ENCODE data around the gene SLC9A3. TPM values are rescaled to one million over a fixed set of nuclear protein-coding genes. Genes with fewer than 3 reads are reported as not detected.

Gene SLC9A3
- total RNA-seq, 4 donors from 2014 or later, result 2.4 to 3.8 (median 3.5) TPM

- no peak overlapping the region for H3K4me3 ChIP-seq
- H3K4me1 ChIP-seq, result peaks cover 0 to 29% (median 0%) of the 10 kb centered on the region in 3 donors
- H3K9me3 ChIP-seq, result no peaks in the 10 kb centered on the region
- no peak for DNase-seq
- intact Hi-C loops (cut with DNase I), result no loop called here
- no peak overlapping the region for H3K27ac ChIP-seq
- no peak for TF ChIP-seq CTCF (IDR thresholded peaks at IDR 0.05)
- TF ChIP-seq POLR2A (IDR thresholded peaks at IDR 0.05), result no peak
- H3K27me3 ChIP-seq, result peaks cover 0 to 84% (median 6%) of the 10 kb centered on the region in 4 donors
- H3K36me3 ChIP-seq, result no peaks in the 10 kb centered on the region
- WGBS, 2 donors, result 27 to 35% methylated on average over 11 to 14 of the region's 25 CpGs
Observed at GRCh38 chr5:539469-540070, 15.3 kb upstream of the SLC9A3 start.

- Histone ChIP-seq H3K9me3 (no peaks in the 10 kb centered on the region), H3K4me3 (no peak overlapping the region), H3K27me3 (peaks cover 0 to 89% (median 7%) of the 10 kb centered on the region in 4 donors), H3K4me1 (peaks cover 0 to 25% (median 0%) of the 10 kb centered on the region in 3 donors), H3K36me3 (no peaks in the 10 kb centered on the region), H3K27ac (no peak overlapping the region)
- TF ChIP-seq CTCF (IDR thresholded peaks at IDR 0.05), result no peak
- no peak for TF ChIP-seq POLR2A (IDR thresholded peaks at IDR 0.05)
- 53 to 71% methylated on average over 3 to 12 of the region's 27 CpGs for WGBS, 2 donors
- intact Hi-C loops (cut with DNase I), result no loop called here
- DNase-seq, result no peak
Observed at GRCh38 chr5:538801-539468, 14.7 kb upstream of the SLC9A3 start.

- H3K4me1 ChIP-seq, result peaks cover 0 to 19% (median 0%) of the 10 kb centered on the region in 3 donors
- no peak for DNase-seq
- TF ChIP-seq CTCF (IDR thresholded peaks at IDR 0.05), result no peak
- no peak for TF ChIP-seq POLR2A (IDR thresholded peaks at IDR 0.05)
- H3K9me3 ChIP-seq, result no peaks in the 10 kb centered on the region
- 95 to 97% methylated on average over 11 to 13 of the region's 27 CpGs for WGBS, 2 donors
- no peaks in the 10 kb centered on the region for H3K36me3 ChIP-seq
- peaks cover 0 to 91% (median 7%) of the 10 kb centered on the region in 4 donors for H3K27me3 ChIP-seq
- intact Hi-C loops (cut with DNase I), result no loop called here
- no peak overlapping the region for H3K27ac ChIP-seq
- H3K4me3 ChIP-seq, result no peak overlapping the region
Observed at GRCh38 chr5:538271-538771, 14.1 kb upstream of the SLC9A3 start.

GRCh38 chr5:537621-538071, 13.4 kb upstream of the SLC9A3 start:
- WGBS, 2 donors, result 82% methylated on average over 7 of the region's 16 CpGs; no CpG with 5 or more reads in 1 of the 2 donors
- Histone ChIP-seq H3K4me3 (no peak overlapping the region), H3K4me1 (peaks cover 0 to 19% (median 0%) of the 10 kb centered on the region in 3 donors), H3K27ac (no peak overlapping the region), H3K36me3 (no peaks in the 10 kb centered on the region), H3K9me3 (no peaks in the 10 kb centered on the region), H3K27me3 (peaks cover 0 to 95% (median 7%) of the 10 kb centered on the region in 4 donors)
- TF ChIP-seq POLR2A (IDR thresholded peaks at IDR 0.05), result no peak
- TF ChIP-seq CTCF (IDR thresholded peaks at IDR 0.05), result no peak
- no peak for DNase-seq
- intact Hi-C loops (cut with DNase I), result no loop called here

- no peak overlapping the region for H3K4me3 ChIP-seq
- no peak for TF ChIP-seq POLR2A (IDR thresholded peaks at IDR 0.05)
- no peak for TF ChIP-seq CTCF (IDR thresholded peaks at IDR 0.05)
- peaks cover 0 to 96% (median 7%) of the 10 kb centered on the region in 4 donors for H3K27me3 ChIP-seq
- no peaks in the 10 kb centered on the region for H3K36me3 ChIP-seq
- no peak for DNase-seq
- H3K4me1 ChIP-seq, result peaks cover 0 to 19% (median 0%) of the 10 kb centered on the region in 3 donors
- WGBS, 2 donors, result 67 to 85% methylated on average over 3 to 5 of the region's 22 CpGs
- H3K27ac ChIP-seq, result no peak overlapping the region
- no peaks in the 10 kb centered on the region for H3K9me3 ChIP-seq
- intact Hi-C loops (cut with DNase I), result no loop called here
Observed at GRCh38 chr5:537098-537497, 12.8 kb upstream of the SLC9A3 start.

All from esophagus squamous epithelium (tissue), 5 donors.